Fibroblast of pulmonary artery (primary cell): ENCODE data around the gene FHIT.

Source experiments
- DNase-seq: peaks from one replicate; pipeline ENCODE4 v3.0.0-alpha.2; 2010; ENCODE audit warnings: low read depth
- H3K4me3 ChIP-seq: replicated peaks from 2 replicates; pipeline ENCODE4 v1.5.1; 2011; ENCODE audit warnings: low read depth, mild to moderate bottlenecking, control low read depth, low read length, moderate library complexity
- CTCF ChIP-seq: IDR thresholded peaks from 2 replicates; pipeline ENCODE4 v1.5.1; 2011; ENCODE audit warnings: mild to moderate bottlenecking, control low read depth, low read length, inconsistent platforms; ENCODE audit errors: missing control alignments

Gene FHIT

GRCh38 chr3:60392501-60392900 is 858.8 kb downstream of the FHIT start:
- no peak for DNase-seq
- H3K4me3 ChIP-seq, result no peak overlapping the region
- no peak for TF ChIP-seq CTCF

GRCh38 chr3:60391292-60391691 is 860.0 kb downstream of the FHIT start:
- no peak for TF ChIP-seq CTCF
- H3K4me3 ChIP-seq, result no peak overlapping the region
- no peak for DNase-seq

- no peak overlapping the region for H3K4me3 ChIP-seq
- no peak for TF ChIP-seq CTCF
- no peak for DNase-seq
These were observed 862.5 kb downstream of the FHIT start for GRCh38 chr3:60388731-60389130.

- TF ChIP-seq CTCF, result no peak
- H3K4me3 ChIP-seq, result no peak overlapping the region
- no peak for DNase-seq
These were observed 864.9 kb downstream of the FHIT start for GRCh38 chr3:60386306-60386705.

- TF ChIP-seq CTCF, result no peak
- peak; percentile 6 for DNase-seq
- H3K4me3 ChIP-seq, result no peak overlapping the region
These were observed 866.9 kb downstream of the FHIT start for GRCh38 chr3:60384341-60384740.

GRCh38 chr3:60383345-60383744 is 867.9 kb downstream of the FHIT start:
- DNase-seq, result no peak
- no peak overlapping the region for H3K4me3 ChIP-seq
- TF ChIP-seq CTCF, result no peak

GRCh38 chr3:60366486-60366885 is 884.8 kb downstream of the FHIT start:
- no peak for DNase-seq

More at GRCh38 chr3:60366486-60366885, 884.8 kb downstream of the FHIT start:
- TF ChIP-seq CTCF, result no peak
- no peak overlapping the region for H3K4me3 ChIP-seq
